Neural cell (in vitro differentiated cells): ENCODE measurements around the gene FRMD4A. TPM values are rescaled to one million over a fixed set of nuclear protein-coding genes. Genes with fewer than 3 reads are reported as not detected.

ENCODE experiments used
- H2AFZ ChIP-seq: fragments of 200-600, 300-800 bp; sonication (generic), shearing (Covaris generic); 2 replicates; pipeline ENCODE4 v1.6.0; 2014; ENCODE audit warnings: low read depth, mild to moderate bottlenecking, antibody characterized with exemption, low read length, moderate library complexity
- H3F3A ChIP-seq: fragments of 200-600 bp; shearing (Covaris generic); 2 replicates; pipeline ENCODE4 v1.6.1; 2016; ENCODE audit warnings: mild to moderate bottlenecking, moderate library complexity, mixed read lengths, antibody characterized with exemption, low read length; ENCODE audit not compliant: insufficient read depth, poor library complexity, severe bottlenecking
- H3K27ac ChIP-seq: fragments of 200-600, 300-800 bp; sonication (generic), shearing (Covaris generic); 2 replicates; pipeline ENCODE4 v1.5.1; 2014; ENCODE audit warnings: mild to moderate bottlenecking, low read length, moderate library complexity
- H3K27me3 ChIP-seq: fragments of 300-800, 200-600 bp; sonication (generic), shearing (Covaris generic); 2 replicates; pipeline ENCODE4 v1.6.0; 2014; ENCODE audit warnings: mild to moderate bottlenecking, low read depth, low read length, moderate library complexity; ENCODE audit not compliant: insufficient read depth
- H3K36me3 ChIP-seq: fragments of 300-800, 200-600 bp; sonication (generic), shearing (Covaris generic); 2 replicates; pipeline ENCODE4 v1.5.1; 2014; ENCODE audit warnings: mild to moderate bottlenecking, antibody characterized with exemption, low read length, moderate library complexity; ENCODE audit not compliant: insufficient read depth
- H3K4me2 ChIP-seq: fragments of 300-800, 200-600 bp; sonication (generic), shearing (Covaris generic); 2 replicates; pipeline ENCODE4 v1.6.0; 2014; ENCODE audit warnings: mild to moderate bottlenecking, low read length
- H3K4me3 ChIP-seq: fragments of 300-800, 200-600 bp; sonication (generic), shearing (Covaris generic); 2 replicates; pipeline ENCODE4 v1.5.1; 2014; ENCODE audit warnings: mild to moderate bottlenecking, low read length, moderate library complexity
- H3K79me2 ChIP-seq: fragments of 200-600 bp; shearing (Covaris generic); replicated peaks from 2 replicates; pipeline ENCODE4 v1.6.0; 2014; ENCODE audit warnings: mild to moderate bottlenecking, low read length, moderate library complexity; ENCODE audit not compliant: insufficient read depth
- H3K9ac ChIP-seq: fragments of 300-800, 200-600 bp; sonication (generic), shearing (Covaris generic); 2 replicates; pipeline ENCODE4 v1.6.1; 2016; ENCODE audit warnings: mild to moderate bottlenecking, low read length, mixed read lengths
- H3K9me2 ChIP-seq: fragments of 200-600 bp; shearing (Covaris generic); 2 replicates; pipeline ENCODE4 v1.6.1; 2016; ENCODE audit warnings: mild to moderate bottlenecking, low read length, mixed read lengths; ENCODE audit not compliant: insufficient read depth
- H3K9me3 ChIP-seq: fragments of 200-600, 300-800 bp; sonication (generic), shearing (Covaris generic); 2 replicates; pipeline ENCODE4 v1.6.1; 2016; ENCODE audit warnings: mild to moderate bottlenecking, mixed run types, low read length, moderate library complexity, mixed read lengths
- H4K20me1 ChIP-seq: fragments of 200-600 bp; shearing (Covaris generic); 2 replicates; pipeline ENCODE4 v1.6.1; 2016; ENCODE audit warnings: mild to moderate bottlenecking, mixed run types; ENCODE audit not compliant: insufficient read depth
- EP300 ChIP-seq: fragments of 450-650 bp; conservative IDR thresholded peaks from 2 replicates; pipeline ENCODE4 v1.6.1; 2014; ENCODE audit warnings: antibody characterized with exemption, mild to moderate bottlenecking, moderate library complexity; ENCODE audit not compliant: poor library complexity, severe bottlenecking
- EZH2 ChIP-seq: fragments of 200-600, 300-800 bp; shearing (Covaris generic), sonication (generic); IDR thresholded peaks from 2 replicates; pipeline ENCODE4 v1.6.1; 2014; ENCODE audit warnings: antibody characterized with exemption, low read length, borderline replicate concordance, mild to moderate bottlenecking; ENCODE audit not compliant: insufficient read depth, poor library complexity, severe bottlenecking
- MXI1 ChIP-seq: fragments of 450-650 bp; conservative IDR thresholded peaks from 2 replicates; pipeline ENCODE4 v1.6.1; 2014; ENCODE audit warnings: antibody characterized with exemption, mild to moderate bottlenecking; ENCODE audit not compliant: poor library complexity, severe bottlenecking
- POLR2AphosphoS5 ChIP-seq: IDR thresholded peaks from 2 replicates; pipeline ENCODE4 v1.6.1; 2012
- RAD21 ChIP-seq: fragments of 450-650 bp; conservative IDR thresholded peaks from 2 replicates; pipeline ENCODE4 v1.6.1; 2014; ENCODE audit warnings: antibody characterized with exemption, mild to moderate bottlenecking, moderate library complexity
- SMC3 ChIP-seq: fragments of 450-650 bp; conservative IDR thresholded peaks from 2 replicates; pipeline ENCODE4 v1.6.1; 2014; ENCODE audit warnings: antibody characterized with exemption, mild to moderate bottlenecking, moderate library complexity; ENCODE audit not compliant: poor library complexity
- TAF1 ChIP-seq: IDR thresholded peaks from 2 replicates; pipeline ENCODE4 v1.6.1; 2012; ENCODE audit warnings: low read depth
- polyA plus RNA-seq: library from polyadenylated mRNA; depleted of rRNA; stranded (reverse); fragments of >200 nt; gene quantifications from 2 replicates; pipeline ENCODE4 v1.2.3, GENCODE V29; 2014
- TF ChIP-seq, protein P1 (sequence below): fragments of 450-650 bp; IDR thresholded peaks from 2 replicates; pipeline ENCODE4 v1.5.1; 2014; ENCODE audit warnings: antibody characterized with exemption, mild to moderate bottlenecking, moderate library complexity; ENCODE audit not compliant: poor library complexity, severe bottlenecking
- TF ChIP-seq, protein P2 (sequence below): IDR thresholded peaks from 2 replicates; pipeline ENCODE4 v1.6.1; 2012; ENCODE audit warnings: borderline replicate concordance

Gene FRMD4A
- polyA plus RNA-seq, 1 donor from 2014 or later, result 36.5 TPM

DNA sequence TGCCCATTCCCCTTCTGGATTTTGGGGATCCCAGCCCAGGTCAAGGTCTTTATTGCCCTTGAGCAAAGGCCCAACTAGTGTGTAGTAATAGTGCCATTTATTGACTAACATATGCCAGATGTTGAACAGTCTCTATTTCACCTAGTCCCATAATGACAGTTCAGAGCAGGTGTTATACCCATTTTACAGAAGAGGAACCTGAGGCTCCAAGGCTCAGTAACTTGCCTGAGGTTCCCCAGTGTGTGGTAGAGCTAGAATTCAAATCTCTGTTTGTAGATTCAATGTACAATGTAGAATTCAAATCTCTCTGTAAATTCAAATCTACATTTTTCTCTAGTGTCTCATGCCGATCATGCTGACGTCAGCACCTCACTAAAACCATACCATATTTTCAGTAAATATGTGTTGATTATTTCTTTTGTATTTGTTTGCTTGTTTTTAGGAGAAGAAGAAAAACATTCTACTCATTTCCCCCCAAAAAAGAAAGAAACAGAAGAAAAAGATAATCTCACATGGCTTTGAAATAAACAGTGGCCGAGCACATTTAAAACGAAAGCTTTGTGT lies 414.3 kb downstream of the FRMD4A start:
- no peaks in the 10 kb centered on the region for H3F3A ChIP-seq
- TF ChIP-seq TAF1 (no peak), EP300 (no peak), SMC3 (no peak), MXI1 (no peak), EZH2 (no peak), RAD21 (no peak), POLR2AphosphoS5 (no peak)
- TF ChIP-seq, protein P1, sequence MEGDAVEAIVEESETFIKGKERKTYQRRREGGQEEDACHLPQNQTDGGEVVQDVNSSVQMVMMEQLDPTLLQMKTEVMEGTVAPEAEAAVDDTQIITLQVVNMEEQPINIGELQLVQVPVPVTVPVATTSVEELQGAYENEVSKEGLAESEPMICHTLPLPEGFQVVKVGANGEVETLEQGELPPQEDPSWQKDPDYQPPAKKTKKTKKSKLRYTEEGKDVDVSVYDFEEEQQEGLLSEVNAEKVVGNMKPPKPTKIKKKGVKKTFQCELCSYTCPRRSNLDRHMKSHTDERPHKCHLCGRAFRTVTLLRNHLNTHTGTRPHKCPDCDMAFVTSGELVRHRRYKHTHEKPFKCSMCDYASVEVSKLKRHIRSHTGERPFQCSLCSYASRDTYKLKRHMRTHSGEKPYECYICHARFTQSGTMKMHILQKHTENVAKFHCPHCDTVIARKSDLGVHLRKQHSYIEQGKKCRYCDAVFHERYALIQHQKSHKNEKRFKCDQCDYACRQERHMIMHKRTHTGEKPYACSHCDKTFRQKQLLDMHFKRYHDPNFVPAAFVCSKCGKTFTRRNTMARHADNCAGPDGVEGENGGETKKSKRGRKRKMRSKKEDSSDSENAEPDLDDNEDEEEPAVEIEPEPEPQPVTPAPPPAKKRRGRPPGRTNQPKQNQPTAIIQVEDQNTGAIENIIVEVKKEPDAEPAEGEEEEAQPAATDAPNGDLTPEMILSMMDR, result no peak
- TF ChIP-seq, protein P2, sequence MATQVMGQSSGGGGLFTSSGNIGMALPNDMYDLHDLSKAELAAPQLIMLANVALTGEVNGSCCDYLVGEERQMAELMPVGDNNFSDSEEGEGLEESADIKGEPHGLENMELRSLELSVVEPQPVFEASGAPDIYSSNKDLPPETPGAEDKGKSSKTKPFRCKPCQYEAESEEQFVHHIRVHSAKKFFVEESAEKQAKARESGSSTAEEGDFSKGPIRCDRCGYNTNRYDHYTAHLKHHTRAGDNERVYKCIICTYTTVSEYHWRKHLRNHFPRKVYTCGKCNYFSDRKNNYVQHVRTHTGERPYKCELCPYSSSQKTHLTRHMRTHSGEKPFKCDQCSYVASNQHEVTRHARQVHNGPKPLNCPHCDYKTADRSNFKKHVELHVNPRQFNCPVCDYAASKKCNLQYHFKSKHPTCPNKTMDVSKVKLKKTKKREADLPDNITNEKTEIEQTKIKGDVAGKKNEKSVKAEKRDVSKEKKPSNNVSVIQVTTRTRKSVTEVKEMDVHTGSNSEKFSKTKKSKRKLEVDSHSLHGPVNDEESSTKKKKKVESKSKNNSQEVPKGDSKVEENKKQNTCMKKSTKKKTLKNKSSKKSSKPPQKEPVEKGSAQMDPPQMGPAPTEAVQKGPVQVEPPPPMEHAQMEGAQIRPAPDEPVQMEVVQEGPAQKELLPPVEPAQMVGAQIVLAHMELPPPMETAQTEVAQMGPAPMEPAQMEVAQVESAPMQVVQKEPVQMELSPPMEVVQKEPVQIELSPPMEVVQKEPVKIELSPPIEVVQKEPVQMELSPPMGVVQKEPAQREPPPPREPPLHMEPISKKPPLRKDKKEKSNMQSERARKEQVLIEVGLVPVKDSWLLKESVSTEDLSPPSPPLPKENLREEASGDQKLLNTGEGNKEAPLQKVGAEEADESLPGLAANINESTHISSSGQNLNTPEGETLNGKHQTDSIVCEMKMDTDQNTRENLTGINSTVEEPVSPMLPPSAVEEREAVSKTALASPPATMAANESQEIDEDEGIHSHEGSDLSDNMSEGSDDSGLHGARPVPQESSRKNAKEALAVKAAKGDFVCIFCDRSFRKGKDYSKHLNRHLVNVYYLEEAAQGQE, result no peak
- H3K79me2 ChIP-seq, result no peaks in the 10 kb centered on the region
- no peaks in the 10 kb centered on the region for H3K27me3 ChIP-seq
- H3K9ac ChIP-seq, result no peak overlapping the region
- no peaks in the 10 kb centered on the region for H4K20me1 ChIP-seq
- H3K9me2 ChIP-seq, result no peaks in the 10 kb centered on the region
- no peak overlapping the region for H3K27ac ChIP-seq
- H3K36me3 ChIP-seq, result no peaks in the 10 kb centered on the region
- H3K4me3 ChIP-seq, result no peak overlapping the region
- H3K9me3 ChIP-seq, result no peaks in the 10 kb centered on the region
- H3K4me2 ChIP-seq, result no peak overlapping the region
- H2AFZ ChIP-seq, result no peak overlapping the region

DNA sequence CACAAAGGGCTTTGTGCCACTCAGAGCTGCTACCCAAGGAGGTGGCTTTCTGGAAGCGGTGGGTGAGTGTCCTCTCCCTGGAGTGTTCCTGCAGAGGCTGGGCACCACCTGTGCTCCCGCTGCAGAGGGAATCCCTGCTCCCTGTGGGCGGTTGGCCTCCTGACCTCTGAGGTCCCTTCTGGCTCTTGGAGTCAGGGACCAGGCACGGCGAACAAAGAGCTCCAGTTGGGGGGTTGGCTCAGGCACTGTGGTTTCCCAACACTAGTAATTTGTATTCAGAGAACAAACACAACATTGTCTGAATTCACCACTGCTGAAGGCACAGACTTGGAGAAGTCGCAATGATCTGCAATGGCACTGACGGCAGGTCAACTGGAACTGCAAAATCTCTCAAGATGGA lies 415.0 kb downstream of the FRMD4A start:
- no peak overlapping the region for H3K27ac ChIP-seq
- no peak overlapping the region for H2AFZ ChIP-seq

More for the DNA sequence above, 415.0 kb downstream of the FRMD4A start:
- H3K27me3 ChIP-seq, result no peaks in the 10 kb centered on the region
- TF ChIP-seq EZH2 (no peak), MXI1 (no peak), EP300 (no peak), RAD21 (no peak), TAF1 (no peak), SMC3 (no peak), POLR2AphosphoS5 (no peak)
- TF ChIP-seq, protein P2, result no peak
- TF ChIP-seq, protein P1, result no peak
- no peaks in the 10 kb centered on the region for H3K36me3 ChIP-seq
- no peaks in the 10 kb centered on the region for H3K79me2 ChIP-seq
- no peak overlapping the region for H3K4me3 ChIP-seq
- H3K4me2 ChIP-seq, result no peak overlapping the region
- no peaks in the 10 kb centered on the region for H3K9me2 ChIP-seq
- no peaks in the 10 kb centered on the region for H4K20me1 ChIP-seq
- no peak overlapping the region for H3K9ac ChIP-seq
- H3K9me3 ChIP-seq, result no peaks in the 10 kb centered on the region
- no peaks in the 10 kb centered on the region for H3F3A ChIP-seq
